ENCODE data around the gene HMCN1. TPM values are rescaled to one million over a fixed set of nuclear protein-coding genes. Genes with fewer than 3 reads are reported as not detected.

Gene HMCN1
- total RNA-seq, 3 donors from 2014 or later = 2.0 to 8.6 (median 3.4) TPM

DNA sequence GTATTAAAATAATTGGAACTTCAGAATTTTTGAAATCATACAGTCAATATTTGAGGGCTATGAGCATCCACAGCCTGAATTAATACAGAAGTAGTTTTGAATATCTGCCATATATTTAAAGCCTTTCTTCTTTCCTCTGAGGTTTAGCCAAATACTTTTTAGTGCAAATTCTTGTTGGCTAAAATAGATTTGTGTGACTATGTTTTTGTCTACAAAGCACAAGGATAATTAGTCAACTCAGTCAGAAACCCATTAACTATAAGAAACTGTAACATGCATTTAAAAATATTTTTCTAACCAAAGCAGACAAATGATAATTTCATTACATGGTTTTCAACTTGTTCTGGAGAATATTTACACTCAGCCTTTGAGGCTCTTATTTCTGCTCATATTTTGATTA lies 408.7 kb downstream of the HMCN1 start:
- H3K4me3 ChIP-seq = no peak overlapping the region
- TF ChIP-seq, protein P1, sequence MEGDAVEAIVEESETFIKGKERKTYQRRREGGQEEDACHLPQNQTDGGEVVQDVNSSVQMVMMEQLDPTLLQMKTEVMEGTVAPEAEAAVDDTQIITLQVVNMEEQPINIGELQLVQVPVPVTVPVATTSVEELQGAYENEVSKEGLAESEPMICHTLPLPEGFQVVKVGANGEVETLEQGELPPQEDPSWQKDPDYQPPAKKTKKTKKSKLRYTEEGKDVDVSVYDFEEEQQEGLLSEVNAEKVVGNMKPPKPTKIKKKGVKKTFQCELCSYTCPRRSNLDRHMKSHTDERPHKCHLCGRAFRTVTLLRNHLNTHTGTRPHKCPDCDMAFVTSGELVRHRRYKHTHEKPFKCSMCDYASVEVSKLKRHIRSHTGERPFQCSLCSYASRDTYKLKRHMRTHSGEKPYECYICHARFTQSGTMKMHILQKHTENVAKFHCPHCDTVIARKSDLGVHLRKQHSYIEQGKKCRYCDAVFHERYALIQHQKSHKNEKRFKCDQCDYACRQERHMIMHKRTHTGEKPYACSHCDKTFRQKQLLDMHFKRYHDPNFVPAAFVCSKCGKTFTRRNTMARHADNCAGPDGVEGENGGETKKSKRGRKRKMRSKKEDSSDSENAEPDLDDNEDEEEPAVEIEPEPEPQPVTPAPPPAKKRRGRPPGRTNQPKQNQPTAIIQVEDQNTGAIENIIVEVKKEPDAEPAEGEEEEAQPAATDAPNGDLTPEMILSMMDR (IDR thresholded peaks at IDR 0.05) = no peak
- H3K4me1 ChIP-seq (ENCODE audit: low read depth) = no peaks in the 10 kb centered on the region
- DNase-seq (no peak), ATAC-seq (no peak)
- intact Hi-C loops (cut with DNase I, micrococcal nuclease) = no loop called here
- no peaks in the 10 kb centered on the region for H3K36me3 ChIP-seq (ENCODE audit: low read depth)
- H3K9me3 ChIP-seq = no peaks in the 10 kb centered on the region

DNA sequence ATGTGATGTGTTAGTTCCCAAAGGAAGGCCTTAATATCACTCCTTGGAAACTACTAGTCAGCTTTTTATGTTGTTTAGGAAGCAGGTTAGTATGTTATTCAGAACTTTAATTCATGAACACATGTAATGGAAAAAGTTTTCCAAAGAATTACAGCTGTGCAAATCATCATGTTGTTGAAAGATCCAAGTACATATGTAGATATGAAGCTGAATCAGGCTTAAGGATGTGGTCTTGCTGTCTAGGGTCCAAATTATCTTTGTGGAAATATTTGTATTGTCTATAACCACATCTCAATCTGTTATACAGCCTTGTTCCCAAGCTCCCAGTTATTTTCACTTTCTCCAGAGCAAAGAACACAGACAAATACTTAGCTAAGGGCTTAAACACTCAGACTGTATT lies 409.3 kb downstream of the HMCN1 start:
- no peak for ATAC-seq
- Histone ChIP-seq H3K4me3 (no peak overlapping the region), H3K36me3 (ENCODE audit: low read depth) (no peaks in the 10 kb centered on the region), H3K9me3 (no peaks in the 10 kb centered on the region), H3K4me1 (ENCODE audit: low read depth) (no peaks in the 10 kb centered on the region)
- TF ChIP-seq, protein P1 (IDR thresholded peaks at IDR 0.05) = no peak
- intact Hi-C loops (cut with DNase I, micrococcal nuclease) = no loop called here
- no peak for DNase-seq

DNA sequence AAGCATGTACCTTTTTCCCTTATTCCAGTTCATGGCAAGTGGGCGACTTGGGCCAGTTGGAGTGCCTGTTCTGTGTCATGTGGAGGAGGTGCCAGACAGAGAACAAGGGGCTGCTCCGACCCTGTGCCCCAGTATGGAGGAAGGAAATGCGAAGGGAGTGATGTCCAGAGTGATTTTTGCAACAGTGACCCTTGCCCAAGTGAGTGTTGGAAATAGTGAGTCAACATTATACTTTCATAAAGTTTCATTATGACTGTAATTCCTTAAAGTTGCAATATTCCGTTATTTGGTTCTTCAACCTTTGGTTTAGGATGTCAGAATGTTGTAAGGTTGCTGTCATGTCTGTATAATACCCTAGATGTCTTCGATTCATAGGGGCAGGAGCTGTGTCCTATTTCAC lies 410.3 kb downstream of the HMCN1 start:
- no peak for DNase-seq
- H3K4me3 ChIP-seq = no peak overlapping the region

DNA sequence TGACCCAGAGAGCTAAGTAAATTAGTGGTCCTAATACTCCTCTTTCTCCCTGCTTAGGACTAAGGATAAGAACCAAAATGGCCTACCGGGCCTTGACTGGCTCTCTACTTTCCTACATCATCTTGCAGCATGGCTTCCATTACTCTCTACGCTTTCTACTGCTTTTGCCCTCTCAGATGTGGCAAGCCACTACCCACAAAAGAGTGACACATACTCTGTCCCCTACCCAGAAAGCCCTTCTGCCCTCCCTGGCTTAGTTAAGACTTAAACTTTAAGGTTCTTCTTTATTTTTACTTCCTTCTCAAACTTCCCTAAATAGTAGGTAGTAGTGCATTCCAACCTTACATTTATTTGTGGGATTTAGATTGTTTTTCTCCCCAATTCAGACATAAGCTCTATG lies 412.8 kb downstream of the HMCN1 start:
- Histone ChIP-seq H3K36me3 (ENCODE audit: low read depth) (no peaks in the 10 kb centered on the region), H3K4me1 (ENCODE audit: low read depth) (no peaks in the 10 kb centered on the region), H3K9me3 (no peaks in the 10 kb centered on the region), H3K4me3 (no peak overlapping the region)
- ATAC-seq = no peak
- TF ChIP-seq, protein P1 (IDR thresholded peaks at IDR 0.05) = no peak
- DNase-seq = no peak
- intact Hi-C loops (cut with DNase I, micrococcal nuclease) = no loop called here

More for the DNA sequence above, 410.3 kb downstream of the HMCN1 start:
- intact Hi-C loops (cut with DNase I, micrococcal nuclease) = no loop called here
- no peaks in the 10 kb centered on the region for H3K4me1 ChIP-seq (ENCODE audit: low read depth)
- TF ChIP-seq, protein P1 (IDR thresholded peaks at IDR 0.05) = no peak
- no peaks in the 10 kb centered on the region for H3K36me3 ChIP-seq (ENCODE audit: low read depth)
- ATAC-seq = no peak
- no peaks in the 10 kb centered on the region for H3K9me3 ChIP-seq

DNA sequence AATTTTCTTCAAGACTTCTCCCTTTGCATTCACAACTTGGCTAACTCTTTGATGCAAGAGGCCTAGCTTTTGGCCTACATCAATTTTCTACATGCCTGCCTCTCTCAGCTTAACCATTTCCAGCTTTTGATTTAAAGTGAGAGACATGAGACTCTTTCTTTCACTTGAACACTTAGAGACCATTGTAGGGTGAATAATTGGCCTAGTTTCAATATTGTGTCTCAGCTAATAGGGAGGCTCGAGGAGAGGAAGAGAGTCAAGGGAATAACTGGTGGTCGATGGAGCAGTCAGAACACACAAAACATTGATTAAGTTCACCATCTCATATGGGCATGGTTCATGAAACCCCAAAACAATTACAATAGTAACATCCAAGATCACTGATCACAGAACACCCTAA lies 415.4 kb downstream of the HMCN1 start:
- TF ChIP-seq, protein P1 (IDR thresholded peaks at IDR 0.05) = no peak
- DNase-seq (no peak), ATAC-seq (no peak)
- Histone ChIP-seq H3K4me1 (ENCODE audit: low read depth) (no peaks in the 10 kb centered on the region), H3K4me3 (no peak overlapping the region), H3K36me3 (ENCODE audit: low read depth) (no peaks in the 10 kb centered on the region), H3K9me3 (no peaks in the 10 kb centered on the region)
- intact Hi-C loops (cut with DNase I, micrococcal nuclease) = no loop called here

DNA sequence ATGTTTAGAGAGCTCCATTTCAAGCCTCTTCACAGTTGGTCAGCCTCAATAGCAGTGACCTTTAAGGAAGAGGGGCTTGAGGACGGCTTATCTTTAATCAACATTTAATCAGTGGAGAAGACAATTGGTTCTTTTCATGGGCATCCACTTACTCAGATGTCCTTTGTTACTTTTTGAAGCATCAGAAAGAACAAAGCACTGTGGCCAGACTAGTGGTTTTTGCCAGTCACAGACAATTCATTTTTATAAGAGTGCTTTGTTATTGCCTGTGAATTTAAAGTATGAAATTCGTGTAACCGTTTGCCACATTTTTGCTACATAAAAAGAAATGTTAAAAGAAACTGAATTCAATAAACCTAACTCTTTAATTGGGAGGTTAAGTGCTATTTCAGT lies 418.0 kb downstream of the HMCN1 start:
- Histone ChIP-seq H3K4me1 (ENCODE audit: low read depth) (no peaks in the 10 kb centered on the region), H3K4me3 (no peak overlapping the region), H3K9me3 (no peaks in the 10 kb centered on the region), H3K36me3 (ENCODE audit: low read depth) (no peaks in the 10 kb centered on the region)
- intact Hi-C loops (cut with DNase I, micrococcal nuclease) = loop anchor here in 1 of 2 donors (2.0 kb wide), 1 partner anchor 77 kb away; no protein-coding TSS in a partner anchor
- ATAC-seq = no peak
- TF ChIP-seq, protein P1 (IDR thresholded peaks at IDR 0.05) = no peak
- no peak for DNase-seq

Measured in mucosa of descending colon (tissue), 3 donors.